Endothelial cell of hepatic sinusoid (primary cell): ENCODE measurements around the gene ACSBG1.

ENCODE experiments used
- in situ Hi-C: cut with HindIII; loops from 2 replicates; pipeline ENCODE4 v1.10.0; 2017; ENCODE audit warnings: low sequenced_read_pairs

ACSBG1 gene

GRCh38 chr15:78204351-78205309 is 29.7 kb downstream of the ACSBG1 start:
- in situ Hi-C loops, result no loop called here

- in situ Hi-C loops, result no loop called here
Observed at GRCh38 chr15:78203346-78204225, 30.8 kb downstream of the ACSBG1 start.

- in situ Hi-C loops, result no loop called here
Observed at GRCh38 chr15:78201281-78202190, 32.8 kb downstream of the ACSBG1 start.

- in situ Hi-C loops, result no loop called here
Observed at GRCh38 chr15:78200276-78200930, 34.0 kb downstream of the ACSBG1 start.

- in situ Hi-C loops, result loop anchor here (5.0 kb wide), 2 partner anchors 50 to 60 kb away; partner anchors contain the start of gene IDH3A
Observed at GRCh38 chr15:78197632-78198031, 36.7 kb downstream of the ACSBG1 start.

GRCh38 chr15:78195735-78196201 is 38.6 kb downstream of the ACSBG1 start:
- in situ Hi-C loops, result loop anchor here (5.0 kb wide), 2 partner anchors 48 to 62 kb away; partner anchors contain the start of gene IDH3A

- in situ Hi-C loops, result no loop called here
Observed at GRCh38 chr15:78194568-78194925, 39.8 kb downstream of the ACSBG1 start.

GRCh38 chr15:78193731-78194567 is 40.4 kb downstream of the ACSBG1 start:
- in situ Hi-C loops, result no loop called here

GRCh38 chr15:78192826-78193594 is 41.4 kb downstream of the ACSBG1 start:
- in situ Hi-C loops, result no loop called here

- in situ Hi-C loops, result no loop called here
Observed at GRCh38 chr15:78182821-78183220, 51.5 kb downstream of the ACSBG1 start.

GRCh38 chr15:78182336-78182700 is 52.0 kb downstream of the ACSBG1 start:
- in situ Hi-C loops, result no loop called here

GRCh38 chr15:78179906-78180305 is 54.5 kb downstream of the ACSBG1 start:
- in situ Hi-C loops, result no loop called here

GRCh38 chr15:78179286-78179840 is 55.0 kb downstream of the ACSBG1 start:
- in situ Hi-C loops, result no loop called here

GRCh38 chr15:78178064-78178463 is 56.3 kb downstream of the ACSBG1 start:
- in situ Hi-C loops, result no loop called here

GRCh38 chr15:78177447-78177873 is 56.9 kb downstream of the ACSBG1 start:
- in situ Hi-C loops, result no loop called here

- in situ Hi-C loops, result no loop called here
Observed at GRCh38 chr15:78175330-78175729, 59.0 kb downstream of the ACSBG1 start.

GRCh38 chr15:78174401-78174800 is 60.0 kb downstream of the ACSBG1 start:
- in situ Hi-C loops, result no loop called here
